WTC11 (cell line): ENCODE data around the gene PLXNB2. TPM values are rescaled to one million over a fixed set of nuclear protein-coding genes. Genes with fewer than 3 reads are reported as not detected.

Experiments used
- ATF1 ChIP-seq: sonication (generic); formaldehyde crosslinking; IDR thresholded peaks from 2 replicates; pipeline ENCODE4 v1.8.1; 2023; ENCODE audit warnings: mild to moderate bottlenecking, moderate library complexity, missing genetic modification reagents
- GABPB1 ChIP-seq: sonication (generic); formaldehyde crosslinking; IDR thresholded peaks from 2 replicates; pipeline ENCODE4 v1.8.1; 2023; ENCODE audit warnings: mild to moderate bottlenecking, missing genetic modification reagents
- JAZF1 ChIP-seq: fragments of 250-450 bp; sonication (Bioruptor Pico); IDR thresholded peaks from 2 replicates; pipeline ENCODE4 v1.9.0; 2021; ENCODE audit warnings: moderate library complexity, mild to moderate bottlenecking, inconsistent platforms
- MXD4 ChIP-seq: fragments of 250-450 bp; sonication (Bioruptor Pico); IDR thresholded peaks from 2 replicates; pipeline ENCODE4 v1.8.0; 2021; ENCODE audit warnings: mild to moderate bottlenecking, moderate library complexity, borderline replicate concordance
- SMAD3 ChIP-seq: sonication (generic); formaldehyde crosslinking; IDR thresholded peaks from 2 replicates; pipeline ENCODE4 v1.8.0; 2022; ENCODE audit warnings: missing genetic modification reagents, mild to moderate bottlenecking, borderline replicate concordance
- TEAD1 ChIP-seq: sonication (generic); formaldehyde crosslinking; IDR thresholded peaks from 2 replicates; pipeline ENCODE4 v1.8.0; 2022; ENCODE audit warnings: mild to moderate bottlenecking, missing genetic modification reagents
- total RNA-seq: library from RNA; stranded (reverse); gene quantifications from 3 replicates; pipeline ENCODE4 v1.2.3, GENCODE V29; 2021
- TF ChIP-seq, protein P1 (sequence below): sonication (generic); formaldehyde crosslinking; IDR thresholded peaks from 2 replicates; pipeline ENCODE4 v1.8.1; 2022; ENCODE audit warnings: low read depth, mild to moderate bottlenecking, moderate library complexity, missing genetic modification reagents, borderline replicate concordance
- TF ChIP-seq, protein P2 (sequence below): sonication (generic); formaldehyde crosslinking; IDR thresholded peaks from 2 replicates; pipeline ENCODE4 v1.8.1; 2022; ENCODE audit warnings: missing genetic modification reagents, borderline replicate concordance
- TF ChIP-seq, protein P3 (sequence below): fragments of 250-450 bp; sonication (Bioruptor Pico); IDR thresholded peaks from 2 replicates; pipeline ENCODE4 v2.1.2; 2022; ENCODE audit warnings: mild to moderate bottlenecking, moderate library complexity
- TF ChIP-seq, protein P4 (sequence below): sonication (generic); formaldehyde crosslinking; IDR thresholded peaks from 2 replicates; pipeline ENCODE4 v1.8.0; 2022; ENCODE audit warnings: mild to moderate bottlenecking, missing genetic modification reagents
- TF ChIP-seq, protein P5 (sequence below): sonication (generic); formaldehyde crosslinking; IDR thresholded peaks from 2 replicates; pipeline ENCODE4 v1.8.1; 2023; ENCODE audit warnings: mild to moderate bottlenecking, moderate library complexity, missing genetic modification reagents
- TF ChIP-seq, protein P6 (sequence below): fragments of 250-450 bp; sonication (Bioruptor Pico); IDR thresholded peaks from 2 replicates; pipeline ENCODE4 v1.9.0; 2021; ENCODE audit warnings: mild to moderate bottlenecking, borderline replicate concordance
- TF ChIP-seq, protein P7 (sequence below): sonication (generic); formaldehyde crosslinking; conservative IDR thresholded peaks from 2 replicates; pipeline ENCODE4 v1.8.1; 2023; ENCODE audit warnings: mild to moderate bottlenecking, low read depth, missing genetic modification reagents, moderate library complexity
- TF ChIP-seq, protein P8 (sequence below): sonication (generic); formaldehyde crosslinking; IDR thresholded peaks from 2 replicates; pipeline ENCODE4 v1.8.0; 2022; ENCODE audit warnings: mild to moderate bottlenecking, missing genetic modification reagents
- TF ChIP-seq, protein P9 (sequence below): sonication (generic); formaldehyde crosslinking; IDR thresholded peaks from 2 replicates; pipeline ENCODE4 v1.8.1; 2023; ENCODE audit warnings: mild to moderate bottlenecking, missing genetic modification reagents, borderline replicate concordance

The PLXNB2 gene
- total RNA-seq, 1 experiment from 2014 or later: 113 TPM

DNA sequence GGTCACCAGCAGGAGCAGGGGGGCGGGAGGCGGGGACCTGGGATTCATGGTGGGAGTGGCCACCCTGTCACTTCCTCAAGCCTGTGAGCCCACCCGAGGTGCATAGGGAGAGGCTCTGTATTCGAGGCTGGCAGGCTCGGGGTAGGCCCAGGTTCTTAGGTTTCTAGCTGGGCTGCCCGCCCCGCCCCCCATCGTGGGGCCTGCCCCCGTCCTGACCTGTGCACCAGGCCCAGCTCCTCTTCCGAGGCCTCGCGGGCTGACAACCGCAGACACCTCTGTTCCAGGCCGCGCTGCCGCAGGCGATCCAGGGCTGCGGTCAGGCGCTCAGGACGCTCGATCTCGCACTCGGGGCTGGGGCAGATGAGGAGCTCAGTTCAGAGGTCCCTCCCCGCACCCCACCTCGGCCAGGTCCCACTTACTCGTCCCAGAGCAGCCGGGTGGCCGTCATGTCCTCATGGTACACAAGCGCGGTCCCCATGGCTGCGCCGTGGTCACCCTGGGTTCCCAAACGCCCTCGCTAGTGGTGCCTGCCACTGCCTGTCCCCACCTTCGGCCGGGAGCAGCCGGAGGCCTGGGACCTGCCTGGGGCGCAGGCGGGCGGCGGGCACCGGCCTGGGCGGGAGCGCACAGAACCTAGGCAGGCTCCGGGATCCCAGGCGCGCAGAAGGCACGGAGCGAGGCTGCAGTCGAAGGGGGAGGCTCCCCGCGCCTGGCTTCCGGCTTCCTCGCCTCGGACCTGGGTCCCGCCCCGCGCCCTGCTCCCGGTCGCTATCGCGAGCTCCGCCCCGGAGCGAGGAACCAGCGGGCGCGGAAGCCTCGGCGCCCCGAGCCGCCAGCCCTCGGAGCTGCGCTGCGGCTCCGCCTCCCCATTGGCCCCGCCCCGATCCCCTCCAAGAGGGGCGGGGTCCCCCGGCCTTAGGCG, 56.6 kb downstream of the PLXNB2 start, which contains the start of gene HDAC10 (continued):
- TF ChIP-seq, protein P1, sequence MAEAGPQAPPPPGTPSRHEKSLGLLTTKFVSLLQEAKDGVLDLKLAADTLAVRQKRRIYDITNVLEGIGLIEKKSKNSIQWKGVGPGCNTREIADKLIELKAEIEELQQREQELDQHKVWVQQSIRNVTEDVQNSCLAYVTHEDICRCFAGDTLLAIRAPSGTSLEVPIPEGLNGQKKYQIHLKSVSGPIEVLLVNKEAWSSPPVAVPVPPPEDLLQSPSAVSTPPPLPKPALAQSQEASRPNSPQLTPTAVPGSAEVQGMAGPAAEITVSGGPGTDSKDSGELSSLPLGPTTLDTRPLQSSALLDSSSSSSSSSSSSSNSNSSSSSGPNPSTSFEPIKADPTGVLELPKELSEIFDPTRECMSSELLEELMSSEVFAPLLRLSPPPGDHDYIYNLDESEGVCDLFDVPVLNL: no peak
- TF ChIP-seq SMAD3 (CRISPR knock-in tag) (no peak), MXD4 (CRISPR knock-in tag) (no peak), GABPB1 (CRISPR knock-in tag) (0 out of 2 replicates have a peak, but pooled peaks have one; percentile 8), TEAD1 (CRISPR knock-in tag) (peak; percentile 68), ATF1 (CRISPR knock-in tag) (no peak), JAZF1 (CRISPR knock-in tag) (no peak)
- TF ChIP-seq, protein P2, sequence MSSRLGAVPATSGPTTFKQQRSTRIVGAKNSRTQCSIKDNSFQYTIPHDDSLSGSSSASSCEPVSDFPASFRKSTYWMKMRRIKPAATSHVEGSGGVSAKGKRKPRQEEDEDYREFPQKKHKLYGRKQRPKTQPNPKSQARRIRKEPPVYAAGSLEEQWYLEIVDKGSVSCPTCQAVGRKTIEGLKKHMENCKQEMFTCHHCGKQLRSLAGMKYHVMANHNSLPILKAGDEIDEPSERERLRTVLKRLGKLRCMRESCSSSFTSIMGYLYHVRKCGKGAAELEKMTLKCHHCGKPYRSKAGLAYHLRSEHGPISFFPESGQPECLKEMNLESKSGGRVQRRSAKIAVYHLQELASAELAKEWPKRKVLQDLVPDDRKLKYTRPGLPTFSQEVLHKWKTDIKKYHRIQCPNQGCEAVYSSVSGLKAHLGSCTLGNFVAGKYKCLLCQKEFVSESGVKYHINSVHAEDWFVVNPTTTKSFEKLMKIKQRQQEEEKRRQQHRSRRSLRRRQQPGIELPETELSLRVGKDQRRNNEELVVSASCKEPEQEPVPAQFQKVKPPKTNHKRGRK (CRISPR knock-in tag): no peak
- TF ChIP-seq, protein P3, sequence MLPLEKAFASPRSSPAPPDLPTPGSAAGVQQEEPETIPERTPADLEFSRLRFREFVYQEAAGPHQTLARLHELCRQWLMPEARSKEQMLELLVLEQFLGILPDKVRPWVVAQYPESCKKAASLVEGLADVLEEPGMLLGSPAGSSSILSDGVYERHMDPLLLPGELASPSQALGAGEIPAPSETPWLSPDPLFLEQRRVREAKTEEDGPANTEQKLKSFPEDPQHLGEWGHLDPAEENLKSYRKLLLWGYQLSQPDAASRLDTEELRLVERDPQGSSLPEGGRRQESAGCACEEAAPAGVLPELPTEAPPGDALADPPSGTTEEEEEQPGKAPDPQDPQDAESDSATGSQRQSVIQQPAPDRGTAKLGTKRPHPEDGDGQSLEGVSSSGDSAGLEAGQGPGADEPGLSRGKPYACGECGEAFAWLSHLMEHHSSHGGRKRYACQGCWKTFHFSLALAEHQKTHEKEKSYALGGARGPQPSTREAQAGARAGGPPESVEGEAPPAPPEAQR (CRISPR knock-in tag): no peak
- TF ChIP-seq, protein P4, sequence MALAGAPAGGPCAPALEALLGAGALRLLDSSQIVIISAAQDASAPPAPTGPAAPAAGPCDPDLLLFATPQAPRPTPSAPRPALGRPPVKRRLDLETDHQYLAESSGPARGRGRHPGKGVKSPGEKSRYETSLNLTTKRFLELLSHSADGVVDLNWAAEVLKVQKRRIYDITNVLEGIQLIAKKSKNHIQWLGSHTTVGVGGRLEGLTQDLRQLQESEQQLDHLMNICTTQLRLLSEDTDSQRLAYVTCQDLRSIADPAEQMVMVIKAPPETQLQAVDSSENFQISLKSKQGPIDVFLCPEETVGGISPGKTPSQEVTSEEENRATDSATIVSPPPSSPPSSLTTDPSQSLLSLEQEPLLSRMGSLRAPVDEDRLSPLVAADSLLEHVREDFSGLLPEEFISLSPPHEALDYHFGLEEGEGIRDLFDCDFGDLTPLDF (CRISPR knock-in tag): no peak
- TF ChIP-seq, protein P5, sequence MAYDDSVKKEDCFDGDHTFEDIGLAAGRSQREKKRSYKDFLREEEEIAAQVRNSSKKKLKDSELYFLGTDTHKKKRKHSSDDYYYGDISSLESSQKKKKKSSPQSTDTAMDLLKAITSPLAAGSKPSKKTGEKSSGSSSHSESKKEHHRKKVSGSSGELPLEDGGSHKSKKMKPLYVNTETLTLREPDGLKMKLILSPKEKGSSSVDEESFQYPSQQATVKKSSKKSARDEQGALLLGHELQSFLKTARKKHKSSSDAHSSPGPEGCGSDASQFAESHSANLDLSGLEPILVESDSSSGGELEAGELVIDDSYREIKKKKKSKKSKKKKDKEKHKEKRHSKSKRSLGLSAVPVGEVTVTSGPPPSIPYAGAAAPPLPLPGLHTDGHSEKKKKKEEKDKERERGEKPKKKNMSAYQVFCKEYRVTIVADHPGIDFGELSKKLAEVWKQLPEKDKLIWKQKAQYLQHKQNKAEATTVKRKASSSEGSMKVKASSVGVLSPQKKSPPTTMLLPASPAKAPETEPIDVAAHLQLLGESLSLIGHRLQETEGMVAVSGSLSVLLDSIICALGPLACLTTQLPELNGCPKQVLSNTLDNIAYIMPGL (CRISPR knock-in tag): peak; percentile 94; the same call in 1 of the 2 replicates
- TF ChIP-seq, protein P6, sequence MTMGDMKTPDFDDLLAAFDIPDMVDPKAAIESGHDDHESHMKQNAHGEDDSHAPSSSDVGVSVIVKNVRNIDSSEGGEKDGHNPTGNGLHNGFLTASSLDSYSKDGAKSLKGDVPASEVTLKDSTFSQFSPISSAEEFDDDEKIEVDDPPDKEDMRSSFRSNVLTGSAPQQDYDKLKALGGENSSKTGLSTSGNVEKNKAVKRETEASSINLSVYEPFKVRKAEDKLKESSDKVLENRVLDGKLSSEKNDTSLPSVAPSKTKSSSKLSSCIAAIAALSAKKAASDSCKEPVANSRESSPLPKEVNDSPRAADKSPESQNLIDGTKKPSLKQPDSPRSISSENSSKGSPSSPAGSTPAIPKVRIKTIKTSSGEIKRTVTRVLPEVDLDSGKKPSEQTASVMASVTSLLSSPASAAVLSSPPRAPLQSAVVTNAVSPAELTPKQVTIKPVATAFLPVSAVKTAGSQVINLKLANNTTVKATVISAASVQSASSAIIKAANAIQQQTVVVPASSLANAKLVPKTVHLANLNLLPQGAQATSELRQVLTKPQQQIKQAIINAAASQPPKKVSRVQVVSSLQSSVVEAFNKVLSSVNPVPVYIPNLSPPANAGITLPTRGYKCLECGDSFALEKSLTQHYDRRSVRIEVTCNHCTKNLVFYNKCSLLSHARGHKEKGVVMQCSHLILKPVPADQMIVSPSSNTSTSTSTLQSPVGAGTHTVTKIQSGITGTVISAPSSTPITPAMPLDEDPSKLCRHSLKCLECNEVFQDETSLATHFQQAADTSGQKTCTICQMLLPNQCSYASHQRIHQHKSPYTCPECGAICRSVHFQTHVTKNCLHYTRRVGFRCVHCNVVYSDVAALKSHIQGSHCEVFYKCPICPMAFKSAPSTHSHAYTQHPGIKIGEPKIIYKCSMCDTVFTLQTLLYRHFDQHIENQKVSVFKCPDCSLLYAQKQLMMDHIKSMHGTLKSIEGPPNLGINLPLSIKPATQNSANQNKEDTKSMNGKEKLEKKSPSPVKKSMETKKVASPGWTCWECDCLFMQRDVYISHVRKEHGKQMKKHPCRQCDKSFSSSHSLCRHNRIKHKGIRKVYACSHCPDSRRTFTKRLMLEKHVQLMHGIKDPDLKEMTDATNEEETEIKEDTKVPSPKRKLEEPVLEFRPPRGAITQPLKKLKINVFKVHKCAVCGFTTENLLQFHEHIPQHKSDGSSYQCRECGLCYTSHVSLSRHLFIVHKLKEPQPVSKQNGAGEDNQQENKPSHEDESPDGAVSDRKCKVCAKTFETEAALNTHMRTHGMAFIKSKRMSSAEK (CRISPR knock-in tag): no peak
- TF ChIP-seq, protein P7, sequence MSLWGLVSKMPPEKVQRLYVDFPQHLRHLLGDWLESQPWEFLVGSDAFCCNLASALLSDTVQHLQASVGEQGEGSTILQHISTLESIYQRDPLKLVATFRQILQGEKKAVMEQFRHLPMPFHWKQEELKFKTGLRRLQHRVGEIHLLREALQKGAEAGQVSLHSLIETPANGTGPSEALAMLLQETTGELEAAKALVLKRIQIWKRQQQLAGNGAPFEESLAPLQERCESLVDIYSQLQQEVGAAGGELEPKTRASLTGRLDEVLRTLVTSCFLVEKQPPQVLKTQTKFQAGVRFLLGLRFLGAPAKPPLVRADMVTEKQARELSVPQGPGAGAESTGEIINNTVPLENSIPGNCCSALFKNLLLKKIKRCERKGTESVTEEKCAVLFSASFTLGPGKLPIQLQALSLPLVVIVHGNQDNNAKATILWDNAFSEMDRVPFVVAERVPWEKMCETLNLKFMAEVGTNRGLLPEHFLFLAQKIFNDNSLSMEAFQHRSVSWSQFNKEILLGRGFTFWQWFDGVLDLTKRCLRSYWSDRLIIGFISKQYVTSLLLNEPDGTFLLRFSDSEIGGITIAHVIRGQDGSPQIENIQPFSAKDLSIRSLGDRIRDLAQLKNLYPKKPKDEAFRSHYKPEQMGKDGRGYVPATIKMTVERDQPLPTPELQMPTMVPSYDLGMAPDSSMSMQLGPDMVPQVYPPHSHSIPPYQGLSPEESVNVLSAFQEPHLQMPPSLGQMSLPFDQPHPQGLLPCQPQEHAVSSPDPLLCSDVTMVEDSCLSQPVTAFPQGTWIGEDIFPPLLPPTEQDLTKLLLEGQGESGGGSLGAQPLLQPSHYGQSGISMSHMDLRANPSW: no peak
- TF ChIP-seq, protein P8, sequence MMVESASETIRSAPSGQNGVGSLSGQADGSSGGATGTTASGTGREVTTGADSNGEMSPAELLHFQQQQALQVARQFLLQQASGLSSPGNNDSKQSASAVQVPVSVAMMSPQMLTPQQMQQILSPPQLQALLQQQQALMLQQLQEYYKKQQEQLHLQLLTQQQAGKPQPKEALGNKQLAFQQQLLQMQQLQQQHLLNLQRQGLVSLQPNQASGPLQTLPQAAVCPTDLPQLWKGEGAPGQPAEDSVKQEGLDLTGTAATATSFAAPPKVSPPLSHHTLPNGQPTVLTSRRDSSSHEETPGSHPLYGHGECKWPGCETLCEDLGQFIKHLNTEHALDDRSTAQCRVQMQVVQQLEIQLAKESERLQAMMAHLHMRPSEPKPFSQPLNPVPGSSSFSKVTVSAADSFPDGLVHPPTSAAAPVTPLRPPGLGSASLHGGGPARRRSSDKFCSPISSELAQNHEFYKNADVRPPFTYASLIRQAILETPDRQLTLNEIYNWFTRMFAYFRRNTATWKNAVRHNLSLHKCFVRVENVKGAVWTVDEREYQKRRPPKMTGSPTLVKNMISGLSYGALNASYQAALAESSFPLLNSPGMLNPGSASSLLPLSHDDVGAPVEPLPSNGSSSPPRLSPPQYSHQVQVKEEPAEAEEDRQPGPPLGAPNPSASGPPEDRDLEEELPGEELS: peak; percentile 52; the same call in 1 of the 2 replicates
- TF ChIP-seq, protein P9, sequence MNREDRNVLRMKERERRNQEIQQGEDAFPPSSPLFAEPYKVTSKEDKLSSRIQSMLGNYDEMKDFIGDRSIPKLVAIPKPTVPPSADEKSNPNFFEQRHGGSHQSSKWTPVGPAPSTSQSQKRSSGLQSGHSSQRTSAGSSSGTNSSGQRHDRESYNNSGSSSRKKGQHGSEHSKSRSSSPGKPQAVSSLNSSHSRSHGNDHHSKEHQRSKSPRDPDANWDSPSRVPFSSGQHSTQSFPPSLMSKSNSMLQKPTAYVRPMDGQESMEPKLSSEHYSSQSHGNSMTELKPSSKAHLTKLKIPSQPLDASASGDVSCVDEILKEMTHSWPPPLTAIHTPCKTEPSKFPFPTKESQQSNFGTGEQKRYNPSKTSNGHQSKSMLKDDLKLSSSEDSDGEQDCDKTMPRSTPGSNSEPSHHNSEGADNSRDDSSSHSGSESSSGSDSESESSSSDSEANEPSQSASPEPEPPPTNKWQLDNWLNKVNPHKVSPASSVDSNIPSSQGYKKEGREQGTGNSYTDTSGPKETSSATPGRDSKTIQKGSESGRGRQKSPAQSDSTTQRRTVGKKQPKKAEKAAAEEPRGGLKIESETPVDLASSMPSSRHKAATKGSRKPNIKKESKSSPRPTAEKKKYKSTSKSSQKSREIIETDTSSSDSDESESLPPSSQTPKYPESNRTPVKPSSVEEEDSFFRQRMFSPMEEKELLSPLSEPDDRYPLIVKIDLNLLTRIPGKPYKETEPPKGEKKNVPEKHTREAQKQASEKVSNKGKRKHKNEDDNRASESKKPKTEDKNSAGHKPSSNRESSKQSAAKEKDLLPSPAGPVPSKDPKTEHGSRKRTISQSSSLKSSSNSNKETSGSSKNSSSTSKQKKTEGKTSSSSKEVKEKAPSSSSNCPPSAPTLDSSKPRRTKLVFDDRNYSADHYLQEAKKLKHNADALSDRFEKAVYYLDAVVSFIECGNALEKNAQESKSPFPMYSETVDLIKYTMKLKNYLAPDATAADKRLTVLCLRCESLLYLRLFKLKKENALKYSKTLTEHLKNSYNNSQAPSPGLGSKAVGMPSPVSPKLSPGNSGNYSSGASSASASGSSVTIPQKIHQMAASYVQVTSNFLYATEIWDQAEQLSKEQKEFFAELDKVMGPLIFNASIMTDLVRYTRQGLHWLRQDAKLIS (CRISPR knock-in tag): no peak
